Superior temporal gyrus (tissue), 1 donor: ENCODE data around the gene CCDC57.

ENCODE experiments used
- DNase-seq: peaks from one replicate; pipeline ENCODE4 v3.0.0-alpha.2; 2016; ENCODE audit errors: extremely low spot score

CCDC57 gene

GRCh38 chr17:82246040-82246364, 33.4 kb upstream of the CCDC57 start:
- no peak for DNase-seq

GRCh38 chr17:82245134-82246039, 32.7 kb upstream of the CCDC57 start:
- DNase-seq = no peak

GRCh38 chr17:82244413-82245133, 31.9 kb upstream of the CCDC57 start:
- DNase-seq = peak; percentile 71

GRCh38 chr17:82243648-82244412, 31.2 kb upstream of the CCDC57 start:
- DNase-seq = no peak

DNA sequence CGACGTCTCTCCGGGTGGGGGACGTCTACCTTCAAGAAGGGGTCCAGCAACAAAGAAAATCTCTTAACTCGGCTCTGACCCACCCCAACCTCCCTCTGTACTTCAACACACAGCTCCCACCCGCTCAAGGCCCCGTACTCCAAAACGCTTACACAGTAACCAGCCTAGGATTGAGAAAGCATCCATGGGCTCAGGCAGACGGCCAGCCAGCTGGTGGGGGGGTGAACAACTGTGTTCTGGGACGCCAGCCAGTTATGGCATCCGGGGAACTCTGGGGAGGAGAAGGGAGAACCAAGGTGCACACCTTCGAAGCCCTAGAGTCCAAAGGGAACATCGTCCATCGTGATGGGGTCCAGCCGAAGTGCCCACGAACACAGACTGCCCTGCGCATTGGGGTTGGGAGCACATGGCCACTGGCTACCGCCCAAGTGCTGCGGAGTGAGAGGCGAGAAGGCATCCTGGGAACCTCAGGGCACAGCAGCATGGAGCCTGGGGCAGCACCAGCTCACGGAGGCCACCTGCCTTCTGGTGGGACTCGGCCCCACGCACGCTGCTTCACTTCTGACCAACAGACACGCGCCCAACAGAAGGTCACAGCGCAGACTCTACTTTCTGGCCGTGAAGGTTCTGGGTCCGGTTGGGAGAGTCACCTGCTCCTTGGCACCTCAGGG, 30.5 kb upstream of the CCDC57 start:
- peak; percentile 88 for DNase-seq

GRCh38 chr17:82242698-82242976, 30.0 kb upstream of the CCDC57 start:
- DNase-seq = no peak

GRCh38 chr17:82241926-82242697, 29.5 kb upstream of the CCDC57 start:
- no peak for DNase-seq

DNA sequence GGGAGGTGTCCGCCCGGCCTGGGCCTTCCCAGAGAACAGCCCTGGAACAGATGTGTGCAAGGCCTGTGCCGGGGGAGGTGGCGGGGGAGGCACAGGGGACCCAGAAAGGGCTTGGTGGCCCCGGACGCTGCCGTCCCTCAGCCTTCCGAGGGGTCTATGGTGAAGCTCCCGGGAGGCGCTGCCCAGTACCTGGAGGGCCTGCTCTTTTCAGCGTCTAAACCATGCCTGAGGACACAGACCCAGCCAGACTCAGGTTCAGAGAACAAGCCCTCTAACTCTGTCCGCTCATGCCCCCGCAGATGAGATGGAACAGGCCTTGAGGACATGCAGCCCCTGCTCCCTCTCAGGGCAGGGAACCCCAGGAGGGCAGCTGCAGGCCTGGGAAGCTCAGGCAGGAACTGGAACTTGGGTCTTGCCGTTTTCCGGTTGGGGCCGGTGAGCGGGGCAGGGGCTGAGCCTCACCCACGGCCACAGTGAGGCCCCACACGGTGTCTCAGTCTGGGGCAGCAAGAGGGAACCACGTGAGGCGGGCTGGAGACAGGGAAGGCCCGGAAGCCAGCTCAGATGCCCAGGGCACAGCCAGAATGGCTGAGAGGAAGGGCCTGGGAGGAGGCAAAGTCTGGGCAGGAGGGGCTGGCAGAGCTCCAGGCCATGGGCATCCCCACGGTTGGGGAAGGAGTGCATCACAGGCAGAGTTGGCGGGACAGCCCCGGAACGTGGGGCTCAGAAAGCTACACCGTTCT, 28.7 kb upstream of the CCDC57 start:
- DNase-seq = peak; percentile 38

DNA sequence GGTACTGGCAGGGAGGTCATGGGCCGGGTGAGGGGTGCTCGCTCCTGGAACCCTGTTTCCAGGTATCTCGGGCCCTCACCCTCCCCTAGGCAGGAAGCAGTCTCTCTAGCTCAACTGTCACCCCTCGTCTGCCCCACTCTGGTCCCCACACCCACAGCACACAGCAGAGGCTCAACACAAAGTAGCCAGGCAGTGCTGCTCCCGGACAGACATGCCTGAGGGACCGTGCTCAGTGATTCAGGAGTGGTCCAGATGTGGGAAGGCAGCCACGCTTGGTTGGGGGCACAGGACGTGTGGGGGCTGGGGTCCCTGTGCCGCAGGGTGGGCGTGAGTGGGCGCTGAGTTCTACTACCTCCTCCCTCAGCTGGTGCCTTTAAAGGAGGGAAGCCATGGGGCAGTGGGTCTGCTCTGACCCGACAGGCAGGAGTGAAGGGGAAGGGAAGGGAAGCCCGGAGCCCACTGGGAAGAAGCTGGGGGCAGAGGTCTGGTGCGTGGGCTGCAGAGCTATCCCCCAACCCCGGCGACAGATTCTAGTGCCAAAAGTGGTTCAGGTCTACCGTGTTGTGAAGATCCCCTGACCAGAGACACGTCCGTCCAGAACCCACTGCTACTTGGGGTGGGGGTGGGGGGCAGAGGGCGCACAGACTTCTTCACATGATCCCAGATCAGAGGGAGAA, 28.0 kb upstream of the CCDC57 start:
- DNase-seq = no peak

DNA sequence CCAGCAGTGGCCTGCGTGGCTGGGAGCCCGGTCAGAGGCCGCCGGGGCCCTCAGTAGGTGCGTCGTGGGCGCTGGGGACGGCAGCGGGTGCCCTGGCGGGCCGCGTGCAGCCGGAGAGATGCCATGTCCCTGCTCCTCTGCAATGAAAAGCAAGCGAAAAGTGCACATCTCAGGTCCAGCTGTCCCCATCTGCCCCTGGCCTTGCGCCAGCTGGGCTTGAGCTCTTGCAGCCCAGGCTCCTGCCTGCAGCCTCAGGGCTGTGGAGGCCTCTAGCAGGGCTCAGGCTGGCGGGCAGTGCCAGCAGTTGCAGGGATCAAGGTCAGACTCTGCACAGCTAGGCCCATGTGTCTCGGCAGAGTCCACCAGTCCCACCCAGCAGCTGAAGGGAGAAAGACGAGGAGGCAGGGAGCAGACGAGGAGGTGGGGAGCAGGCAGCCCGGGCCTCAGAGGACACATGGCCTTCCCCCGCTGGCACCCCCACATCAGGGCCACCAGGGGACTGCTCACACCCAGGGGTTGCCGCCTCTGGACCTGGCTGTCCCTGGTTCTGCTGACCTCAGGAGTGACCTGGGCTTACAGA, 27.4 kb upstream of the CCDC57 start:
- DNase-seq = no peak

DNA sequence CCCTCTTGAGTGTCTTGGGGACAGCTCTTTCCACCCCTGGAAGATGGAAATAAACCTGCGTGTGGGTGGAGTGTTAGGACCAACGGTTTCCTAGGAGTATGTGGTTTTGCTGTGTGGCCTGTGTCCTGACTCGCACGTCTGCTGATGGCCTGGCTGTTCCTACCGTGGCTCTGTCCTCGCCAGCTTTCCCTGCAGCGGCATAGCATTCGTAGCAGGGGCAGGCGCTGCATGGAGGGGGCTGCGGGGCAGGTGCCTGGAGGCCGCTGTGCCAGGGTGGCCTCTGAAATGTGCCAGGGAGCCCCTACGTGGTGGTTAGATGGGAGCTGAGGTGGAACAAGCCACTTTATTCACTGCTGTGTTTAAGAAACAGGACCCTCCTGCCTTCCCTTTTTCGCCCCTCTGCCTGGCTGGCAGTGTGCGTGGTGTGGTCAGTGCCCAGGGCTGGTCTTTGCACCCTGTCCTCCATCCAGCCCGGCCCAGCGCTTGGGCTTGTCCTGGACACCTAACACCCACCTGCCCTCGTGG, 26.8 kb upstream of the CCDC57 start:
- no peak for DNase-seq

DNA sequence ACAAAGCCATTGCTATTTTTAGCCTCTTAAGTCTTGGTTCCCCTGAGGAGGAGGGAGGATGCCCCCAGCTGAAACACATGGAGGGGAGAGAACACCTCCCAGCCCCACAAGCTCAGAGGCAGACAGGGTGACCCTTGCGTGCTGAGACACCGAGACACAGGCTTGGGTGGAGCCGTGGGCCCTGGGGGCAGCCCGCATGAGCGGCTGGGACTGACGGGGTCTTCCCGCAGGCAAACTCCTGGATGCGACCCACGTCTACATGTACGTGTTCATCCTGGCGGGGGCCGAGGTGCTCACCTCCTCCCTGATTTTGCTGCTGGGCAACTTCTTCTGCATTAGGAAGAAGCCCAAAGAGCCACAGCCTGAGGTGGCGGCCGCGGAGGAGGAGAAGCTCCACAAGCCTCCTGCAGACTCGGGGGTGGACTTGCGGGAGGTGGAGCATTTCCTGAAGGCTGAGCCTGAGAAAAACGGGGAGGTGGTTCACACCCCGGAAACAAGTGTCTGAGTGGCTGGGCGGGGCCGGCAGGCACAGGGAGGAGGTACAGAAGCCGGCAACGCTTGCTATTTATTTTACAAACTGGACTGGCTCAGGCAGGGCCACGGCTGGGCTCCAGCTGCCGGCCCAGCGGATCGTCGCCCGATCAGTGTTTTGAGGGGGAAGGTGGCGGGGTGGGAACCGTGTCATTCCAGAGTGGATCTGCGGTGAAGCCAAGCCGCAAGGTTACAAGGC, 26.0 kb upstream of the CCDC57 start:
- DNase-seq = peak; percentile 52

GRCh38 chr17:82237746-82238471, 25.3 kb upstream of the CCDC57 start:
- no peak for DNase-seq

- DNase-seq = no peak
Observed at GRCh38 chr17:82237083-82237745, 24.6 kb upstream of the CCDC57 start.

- peak; percentile 78 for DNase-seq
Observed at GRCh38 chr17:82236142-82236971, 23.7 kb upstream of the CCDC57 start.

DNA sequence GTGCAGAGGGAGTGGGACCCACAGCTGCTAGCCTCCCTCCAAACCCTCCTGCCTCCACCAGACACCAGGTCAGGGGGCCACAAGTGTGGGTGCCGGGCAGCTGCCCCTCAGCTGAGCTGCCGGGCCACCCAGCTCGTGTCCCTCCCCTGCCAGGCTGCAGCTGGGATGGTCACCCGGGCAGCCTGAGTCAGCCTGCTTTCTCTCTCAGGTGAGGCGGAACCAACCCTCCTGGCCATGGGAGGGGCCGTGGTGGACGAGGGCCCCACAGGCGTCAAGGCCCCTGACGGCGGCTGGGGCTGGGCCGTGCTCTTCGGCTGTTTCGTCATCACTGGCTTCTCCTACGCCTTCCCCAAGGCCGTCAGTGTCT, 23.1 kb upstream of the CCDC57 start:
- DNase-seq = no peak
